GM19238 (cell line): ENCODE results near the gene C1QTNF1.

Experiments
- DNase-seq: peaks from one replicate; pipeline ENCODE4 v3.0.0; 2011; ENCODE audit warnings: low spot score; ENCODE audit not compliant: insufficient read length

C1QTNF1 gene

DNA sequence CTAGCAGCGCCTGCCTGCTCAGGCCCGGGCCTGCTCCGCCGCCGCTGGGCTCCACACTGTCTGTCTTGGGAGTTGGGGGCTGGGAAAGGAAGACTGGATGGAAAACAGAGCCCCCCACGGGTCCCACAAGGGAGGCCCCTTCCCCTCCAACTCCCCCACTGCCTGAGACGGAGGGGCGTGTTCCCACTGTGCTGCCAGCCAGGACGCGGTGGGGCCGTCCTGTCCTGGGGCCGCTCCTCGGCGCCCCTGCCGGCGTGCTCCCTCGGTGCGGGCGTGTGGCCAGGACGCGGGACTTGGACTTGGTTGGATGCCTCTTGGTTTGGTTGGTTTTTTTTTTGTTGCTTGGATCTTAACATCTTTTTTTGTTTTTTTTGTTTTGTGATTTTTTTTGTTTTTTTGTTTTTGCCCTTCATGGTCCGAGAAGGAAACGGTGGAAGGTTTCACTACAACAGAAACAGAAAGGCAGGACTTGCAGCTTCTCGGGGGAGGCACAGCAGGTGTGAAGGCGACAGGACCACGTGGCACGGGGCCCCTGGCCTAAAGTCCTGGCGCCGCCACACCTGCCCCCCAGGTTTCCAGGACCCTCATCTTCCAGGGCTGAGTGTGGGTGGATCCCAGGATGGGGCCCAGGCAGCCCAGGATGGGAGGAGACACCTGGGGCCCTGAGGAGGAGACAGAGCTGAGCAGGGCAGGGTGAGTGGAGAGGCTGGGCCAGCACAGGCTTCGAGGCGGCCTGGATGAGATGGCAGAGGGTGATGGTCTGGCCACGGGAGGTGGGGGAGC, 66.7 kb downstream of the C1QTNF1 start:
- DNase-seq = no peak

DNA sequence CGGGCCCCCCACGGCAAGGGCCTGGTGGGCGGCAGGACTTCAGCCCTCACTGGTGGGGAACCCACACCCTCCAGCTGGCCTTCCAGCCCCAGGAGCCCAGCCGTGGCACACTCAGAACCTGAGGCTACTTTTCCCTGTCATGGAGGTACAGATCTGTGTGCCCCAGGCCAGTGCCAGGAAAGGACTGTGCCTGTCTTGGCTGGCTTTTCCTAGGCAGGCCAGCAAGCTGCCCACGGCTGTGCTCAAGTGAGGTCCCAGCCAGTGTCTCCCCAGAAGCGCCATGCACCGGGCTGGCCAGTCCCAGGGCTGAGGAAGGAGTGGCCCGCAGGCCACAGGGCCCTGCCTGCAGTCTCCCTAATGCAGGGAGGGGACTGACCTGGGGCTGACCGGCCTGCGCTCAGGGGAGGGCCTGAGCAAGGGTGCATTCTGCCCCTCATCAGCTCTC, 67.3 kb downstream of the C1QTNF1 start:
- no peak for DNase-seq

DNA sequence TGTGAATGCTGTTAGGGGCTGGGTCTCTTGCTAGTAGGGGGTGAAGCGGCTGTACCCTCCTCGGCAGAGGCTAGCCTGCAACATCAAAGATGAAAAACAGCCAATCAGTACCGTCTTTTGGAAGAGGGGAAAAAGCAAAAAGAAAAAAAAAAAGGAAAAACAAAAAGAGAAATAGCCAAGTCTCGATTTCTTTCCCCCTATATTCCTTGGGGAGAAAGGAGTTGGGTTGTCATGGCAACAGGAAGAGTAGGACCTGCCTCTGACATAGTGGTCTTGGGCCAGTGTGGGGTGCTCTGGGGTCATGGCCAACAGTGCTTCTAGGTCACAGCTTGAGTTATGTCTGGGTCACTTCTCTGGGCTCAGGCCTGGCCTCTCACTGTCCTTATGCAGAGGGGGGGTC, 68.6 kb downstream of the C1QTNF1 start:
- DNase-seq = no peak

DNA sequence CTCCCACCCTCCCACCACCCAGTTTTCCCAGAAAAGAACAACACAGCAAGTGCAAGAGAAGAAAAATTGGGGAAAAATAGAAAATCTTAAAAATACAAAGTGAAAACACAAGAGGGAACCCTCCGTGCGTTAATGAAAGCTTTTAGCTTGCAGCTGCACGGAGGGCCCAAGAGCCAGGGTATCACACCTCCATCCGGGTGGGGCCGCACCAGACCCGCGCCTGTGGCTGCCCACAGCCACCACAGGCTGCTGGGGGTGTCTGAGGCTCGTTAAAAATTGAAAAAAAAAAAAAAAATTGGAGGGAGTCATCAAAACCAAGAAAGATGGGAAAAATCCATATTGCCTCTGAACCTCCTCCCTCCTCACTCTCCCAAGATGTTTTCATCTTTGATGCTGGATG, 69.3 kb downstream of the C1QTNF1 start:
- DNase-seq = no peak

DNA sequence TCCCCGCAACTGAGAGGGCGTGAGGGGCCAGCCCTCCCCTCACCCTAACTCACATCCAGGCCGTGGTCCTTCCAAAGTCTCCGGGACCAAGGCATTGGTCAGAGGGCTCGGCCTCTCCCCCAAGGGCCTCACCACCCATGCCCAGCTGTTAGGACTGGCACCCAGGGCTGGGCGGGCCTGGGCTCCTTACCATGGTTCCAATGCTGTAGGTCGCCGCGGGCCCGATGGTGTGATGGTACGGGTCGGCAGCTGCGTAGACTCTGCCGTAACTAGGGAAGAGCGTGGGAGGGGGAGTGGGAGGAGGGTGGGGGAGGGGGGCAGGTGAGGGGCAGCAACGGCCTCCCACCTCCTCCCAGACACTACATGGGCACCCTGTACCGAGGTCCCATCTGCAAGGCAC, 70.3 kb downstream of the C1QTNF1 start:
- no peak for DNase-seq

DNA sequence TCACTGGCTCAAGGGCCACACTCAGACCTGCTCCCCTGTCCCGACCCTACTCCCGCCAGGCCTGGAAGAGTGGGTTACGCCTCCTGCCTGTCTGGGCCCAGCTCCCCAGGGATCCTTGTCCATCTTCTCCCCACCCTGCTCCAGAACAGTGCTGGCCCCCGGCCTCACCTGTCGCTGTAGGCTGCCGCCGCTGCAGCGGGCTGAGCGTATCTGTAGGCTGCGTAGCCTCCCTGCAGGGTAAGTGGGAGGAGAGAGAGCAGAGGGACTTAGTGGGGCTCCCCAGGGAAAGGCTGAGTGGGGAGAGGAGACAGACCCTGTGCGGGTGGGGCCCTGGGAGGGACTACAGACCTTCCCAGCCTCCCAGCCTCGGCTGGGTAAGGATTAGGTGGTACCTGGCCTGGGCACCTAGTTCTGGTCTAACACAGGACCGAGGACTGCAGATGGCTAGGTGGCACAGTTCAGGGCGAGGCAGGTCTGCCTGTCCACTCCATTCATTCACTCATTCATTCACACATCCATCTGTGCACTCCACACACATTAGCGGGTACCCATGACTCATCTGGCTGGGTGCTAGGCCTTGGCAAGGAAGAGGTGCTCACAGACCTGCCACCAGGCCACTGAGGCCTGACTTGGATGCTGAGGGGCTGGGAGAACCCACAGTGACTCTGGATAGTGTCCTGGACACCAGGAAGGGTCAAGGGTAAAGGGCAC, 71.5 kb downstream of the C1QTNF1 start:
- DNase-seq = no peak

DNA sequence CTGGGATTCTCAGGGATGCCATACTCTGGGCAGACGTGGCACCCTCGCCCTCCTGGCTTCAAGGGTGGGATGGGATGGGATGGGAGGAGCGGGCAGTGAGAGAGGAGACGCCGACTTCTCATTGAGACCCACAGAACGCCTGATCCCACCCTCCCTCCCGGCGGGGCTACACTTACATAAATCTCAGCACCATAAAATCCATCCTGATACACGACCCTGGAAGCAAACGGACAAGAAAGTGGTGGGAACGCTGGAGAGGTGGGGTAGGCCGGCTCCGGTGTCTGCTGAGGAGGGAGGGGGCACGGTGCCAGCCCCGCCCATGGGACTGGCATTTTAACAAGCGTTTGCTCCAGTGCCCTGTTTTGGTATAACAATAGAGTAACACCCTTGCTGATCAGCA, 72.5 kb downstream of the C1QTNF1 start:
- no peak for DNase-seq

DNA sequence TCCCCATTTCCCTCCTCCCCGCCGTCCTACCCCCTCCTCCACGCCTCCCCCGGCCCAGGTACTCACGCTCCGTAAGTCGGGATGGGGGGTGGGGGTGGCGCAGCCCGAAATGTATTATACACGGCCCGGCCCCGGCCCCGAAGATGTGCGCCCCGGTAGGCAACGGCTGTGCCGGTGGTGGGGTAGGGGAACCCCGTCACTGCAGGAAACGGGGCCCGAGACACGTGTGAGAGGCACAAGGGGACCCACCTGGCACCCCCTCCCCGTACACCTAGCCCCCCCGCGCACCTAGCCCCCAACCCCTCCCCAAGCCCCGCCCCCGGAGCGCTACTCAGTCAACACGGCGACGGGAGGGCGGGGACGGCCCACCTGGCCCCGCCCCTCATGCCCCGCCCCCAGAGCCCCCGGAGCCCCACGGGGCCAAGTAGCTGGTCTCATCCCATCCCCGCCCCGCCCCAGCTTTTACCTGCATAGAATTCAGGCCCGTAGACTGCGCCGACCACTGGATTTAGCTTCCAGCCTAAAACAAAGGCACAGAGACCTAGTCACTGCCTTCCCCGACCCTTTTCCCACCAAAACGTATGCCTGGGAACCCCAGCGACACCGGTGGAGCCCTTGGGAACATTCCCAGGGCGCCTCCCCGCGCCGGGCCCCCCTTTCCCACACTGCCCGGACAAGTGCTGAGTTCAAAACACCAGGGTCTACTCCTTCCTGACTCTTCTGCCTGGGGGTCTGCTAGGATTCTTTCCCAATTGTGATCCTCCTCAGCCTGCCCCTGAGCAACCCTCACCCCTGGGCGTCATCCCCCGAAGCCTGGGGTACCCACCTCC, 73.5 kb downstream of the C1QTNF1 start:
- DNase-seq = no peak

DNA sequence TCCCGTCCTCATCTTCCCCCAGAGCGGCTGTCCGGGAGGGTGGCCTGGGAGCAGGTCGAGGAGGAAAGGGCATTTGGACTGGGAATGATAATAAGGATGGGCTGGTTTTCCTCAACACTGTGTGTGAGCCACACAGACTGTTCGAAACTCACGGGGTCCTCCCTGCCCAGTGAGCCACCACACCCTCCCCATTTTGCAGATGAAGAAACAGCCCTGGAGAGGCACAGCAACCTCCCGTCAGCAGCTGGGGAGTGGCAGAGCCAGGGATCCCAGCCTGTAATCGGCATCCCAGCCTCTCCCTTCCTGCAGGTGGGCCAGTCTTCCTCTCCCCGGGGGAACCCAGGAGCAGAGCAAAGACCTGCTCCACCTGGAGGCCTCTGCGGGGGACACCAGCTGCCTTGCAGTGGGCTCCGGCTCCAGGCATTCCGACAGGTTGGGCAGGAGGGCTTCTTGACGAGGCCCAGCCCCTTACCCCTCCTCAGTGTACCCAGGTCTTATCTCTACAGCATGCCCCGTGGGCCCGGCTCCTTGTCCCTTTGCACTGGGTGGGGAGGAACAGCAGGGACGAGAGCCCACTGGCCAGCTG, 74.4 kb downstream of the C1QTNF1 start:
- no peak for DNase-seq
